ENCODE data around the gene WDR35. TPM values are rescaled to one million over a fixed set of nuclear protein-coding genes. Genes with fewer than 3 reads are reported as not detected.

Gene WDR35
- total RNA-seq, 1 donor from 2014 or later, result 8.8 TPM

GRCh38 chr2:19875280-19875679, 114.6 kb downstream of the WDR35 start:
- H3K36me3 ChIP-seq, result no peaks in the 10 kb centered on the region
- H3K4me1 ChIP-seq, result no peaks in the 10 kb centered on the region
- no peak overlapping the region for H3K4me3 ChIP-seq
- ATAC-seq (no peak), DNase-seq (no peak)
- no peaks in the 10 kb centered on the region for H3K9me3 ChIP-seq
- intact Hi-C loops (cut with DNase I), result no loop called here
- no peak overlapping the region for H3K27ac ChIP-seq
- TF ChIP-seq CTCF (IDR thresholded peaks at IDR 0.05), result no peak
- H3K27me3 ChIP-seq (ENCODE audit: low read depth), result no peaks in the 10 kb centered on the region

- DNase-seq, result no peak
- H3K4me3 ChIP-seq, result no peak overlapping the region
- no peak for ATAC-seq
- no peaks in the 10 kb centered on the region for H3K36me3 ChIP-seq
- H3K9me3 ChIP-seq, result no peaks in the 10 kb centered on the region
- intact Hi-C loops (cut with DNase I), result no loop called here
- no peaks in the 10 kb centered on the region for H3K27me3 ChIP-seq (ENCODE audit: low read depth)
- no peak for TF ChIP-seq CTCF (IDR thresholded peaks at IDR 0.05)
- no peak overlapping the region for H3K27ac ChIP-seq
- no peaks in the 10 kb centered on the region for H3K4me1 ChIP-seq
Observed at GRCh38 chr2:19874726-19875125, 115.2 kb downstream of the WDR35 start.

GRCh38 chr2:19873014-19873413, 116.9 kb downstream of the WDR35 start:
- H3K36me3 ChIP-seq, result no peaks in the 10 kb centered on the region
- H3K4me1 ChIP-seq, result peaks cover 5% of the 10 kb centered on the region
- no peak overlapping the region for H3K27ac ChIP-seq
- intact Hi-C loops (cut with DNase I), result no loop called here
- TF ChIP-seq CTCF (IDR thresholded peaks at IDR 0.05), result no peak
- no peaks in the 10 kb centered on the region for H3K9me3 ChIP-seq
- no peak overlapping the region for H3K4me3 ChIP-seq
- ATAC-seq (no peak), DNase-seq (no peak)
- no peaks in the 10 kb centered on the region for H3K27me3 ChIP-seq (ENCODE audit: low read depth)

GRCh38 chr2:19872302-19872701, 117.6 kb downstream of the WDR35 start:
- Histone ChIP-seq H3K27me3 (ENCODE audit: low read depth) (no peaks in the 10 kb centered on the region), H3K27ac (no peak overlapping the region), H3K36me3 (no peaks in the 10 kb centered on the region), H3K9me3 (no peaks in the 10 kb centered on the region), H3K4me3 (no peak overlapping the region), H3K4me1 (peaks cover 5% of the 10 kb centered on the region)
- TF ChIP-seq CTCF (IDR thresholded peaks at IDR 0.05), result no peak
- ATAC-seq (no peak), DNase-seq (no peak)
- intact Hi-C loops (cut with DNase I), result no loop called here

- intact Hi-C loops (cut with DNase I), result no loop called here
- Histone ChIP-seq H3K9me3 (no peaks in the 10 kb centered on the region), H3K4me1 (peaks cover 5% of the 10 kb centered on the region), H3K36me3 (no peaks in the 10 kb centered on the region), H3K27me3 (ENCODE audit: low read depth) (no peaks in the 10 kb centered on the region), H3K27ac (no peak overlapping the region), H3K4me3 (no peak overlapping the region)
- no peak for DNase-seq
- TF ChIP-seq CTCF (IDR thresholded peaks at IDR 0.05), result no peak
- ATAC-seq, result no peak
Observed at GRCh38 chr2:19871836-19872235, 118.1 kb downstream of the WDR35 start.

GRCh38 chr2:19870792-19871191, 119.1 kb downstream of the WDR35 start:
- H3K4me1 ChIP-seq, result peaks cover 5% of the 10 kb centered on the region
- no peaks in the 10 kb centered on the region for H3K27me3 ChIP-seq (ENCODE audit: low read depth)
- intact Hi-C loops (cut with DNase I), result no loop called here
- no peak for ATAC-seq
- no peaks in the 10 kb centered on the region for H3K9me3 ChIP-seq
- H3K4me3 ChIP-seq, result no peak overlapping the region
- TF ChIP-seq CTCF (IDR thresholded peaks at IDR 0.05), result no peak
- no peak overlapping the region for H3K27ac ChIP-seq
- no peaks in the 10 kb centered on the region for H3K36me3 ChIP-seq
- DNase-seq, result no peak
